Choroid plexus epithelial cell (primary cell): ENCODE results near the gene TMEM145.

ENCODE experiments used
- DNase-seq: peaks from one replicate; pipeline ENCODE4 v3.0.0-alpha.2; 2010; ENCODE audit warnings: low read depth
- H3K4me3 ChIP-seq: 2 replicates; pipeline ENCODE4 v1.5.1; 2011; ENCODE audit warnings: low read depth, mild to moderate bottlenecking, control low read depth, low read length, moderate library complexity
- CTCF ChIP-seq: conservative IDR thresholded peaks from 2 replicates; pipeline ENCODE4 v1.5.1; 2011; ENCODE audit warnings: low read depth, mild to moderate bottlenecking, control low read depth, inconsistent platforms, low read length, moderate library complexity

The TMEM145 gene

GRCh38 chr19:42293948-42294347 is 19.2 kb upstream of the TMEM145 start:
- no peak for DNase-seq
- H3K4me3 ChIP-seq, result no peak overlapping the region
- TF ChIP-seq CTCF, result no peak

GRCh38 chr19:42294471-42295137 is 18.5 kb upstream of the TMEM145 start:
- H3K4me3 ChIP-seq, result no peak overlapping the region
- no peak for TF ChIP-seq CTCF
- no peak for DNase-seq

- no peak overlapping the region for H3K4me3 ChIP-seq
- DNase-seq, result no peak
Observed at GRCh38 chr19:42295342-42295741, 17.8 kb upstream of the TMEM145 start.

GRCh38 chr19:42295831-42296525 is 17.1 kb upstream of the TMEM145 start:
- TF ChIP-seq CTCF, result peak; percentile 92
- no peak overlapping the region for H3K4me3 ChIP-seq
- peak; percentile 66 for DNase-seq

More at GRCh38 chr19:42295342-42295741, 17.8 kb upstream of the TMEM145 start:
- TF ChIP-seq CTCF, result peak; percentile 14

- no peak for DNase-seq
- H3K4me3 ChIP-seq, result no peak overlapping the region
- TF ChIP-seq CTCF, result no peak
Observed at GRCh38 chr19:42297039-42297438, 16.1 kb upstream of the TMEM145 start.

GRCh38 chr19:42301646-42302203 is 11.4 kb upstream of the TMEM145 start, which contains the start of gene PRR19:
Gene PRR19 (plus strand): TSS chr19:42302132. CDS start chr19:42309585, 7,453 bp downstream.
- TF ChIP-seq CTCF, result no peak
- H3K4me3 ChIP-seq, result peak within 1 kb of the TSS; percentile 78
- DNase-seq, result no peak
